HG03159 (cell line): ENCODE data around the gene HACD4.
"Not testable (repeated sequence)": the region's sequence is repeated elsewhere in the genome, so short reads cannot be mapped to it uniquely, and the experiment has no call there.

Experiments used
- ATAC-seq: cut with Tn5 transposase; IDR thresholded peaks from one replicate; pipeline ENCODE4 v1.9.1; 2021; ENCODE audit warnings: mild to moderate bottlenecking, moderate library complexity; ENCODE audit not compliant: unreplicated experiment

Gene HACD4

DNA sequence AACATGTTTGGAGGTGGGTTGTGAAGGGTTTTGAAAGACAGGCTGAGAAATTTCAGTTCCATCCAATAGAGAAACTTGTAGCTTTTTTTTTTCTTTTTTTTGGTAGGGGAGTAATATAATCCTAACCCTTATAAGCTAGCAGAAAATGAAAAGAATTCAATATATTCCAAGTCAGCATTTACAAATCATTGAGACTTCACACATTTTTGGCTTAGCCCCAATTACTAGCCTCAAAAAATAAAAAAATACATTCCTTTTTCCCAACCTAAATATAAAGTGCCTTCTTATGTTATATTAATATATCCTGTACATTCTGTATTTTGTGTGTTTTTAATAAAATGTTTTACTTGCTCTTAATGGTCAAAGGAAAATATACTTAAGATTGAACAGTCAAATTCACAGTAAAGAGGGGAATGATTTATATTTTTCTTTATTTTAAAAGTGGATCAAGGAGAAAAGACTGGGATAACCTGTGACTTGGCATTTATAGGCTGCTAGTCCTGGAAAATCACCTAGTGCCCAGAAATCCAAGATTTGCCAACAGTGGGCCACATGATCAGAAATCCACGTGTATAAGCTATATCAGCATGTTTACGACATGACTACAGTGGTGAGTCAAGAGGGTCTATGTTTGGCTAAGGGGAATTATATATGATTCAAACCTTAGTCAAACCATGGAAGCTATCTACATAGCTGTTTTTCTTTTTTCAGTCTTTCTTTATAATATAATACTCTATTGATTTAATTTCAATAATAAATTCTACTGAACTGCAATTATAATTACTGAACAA lies 14.5 kb downstream of the HACD4 start:
- no peak for ATAC-seq

GRCh38 chr9:21015995-21016394 lies 15.4 kb downstream of the HACD4 start:
- ATAC-seq, result no peak

DNA sequence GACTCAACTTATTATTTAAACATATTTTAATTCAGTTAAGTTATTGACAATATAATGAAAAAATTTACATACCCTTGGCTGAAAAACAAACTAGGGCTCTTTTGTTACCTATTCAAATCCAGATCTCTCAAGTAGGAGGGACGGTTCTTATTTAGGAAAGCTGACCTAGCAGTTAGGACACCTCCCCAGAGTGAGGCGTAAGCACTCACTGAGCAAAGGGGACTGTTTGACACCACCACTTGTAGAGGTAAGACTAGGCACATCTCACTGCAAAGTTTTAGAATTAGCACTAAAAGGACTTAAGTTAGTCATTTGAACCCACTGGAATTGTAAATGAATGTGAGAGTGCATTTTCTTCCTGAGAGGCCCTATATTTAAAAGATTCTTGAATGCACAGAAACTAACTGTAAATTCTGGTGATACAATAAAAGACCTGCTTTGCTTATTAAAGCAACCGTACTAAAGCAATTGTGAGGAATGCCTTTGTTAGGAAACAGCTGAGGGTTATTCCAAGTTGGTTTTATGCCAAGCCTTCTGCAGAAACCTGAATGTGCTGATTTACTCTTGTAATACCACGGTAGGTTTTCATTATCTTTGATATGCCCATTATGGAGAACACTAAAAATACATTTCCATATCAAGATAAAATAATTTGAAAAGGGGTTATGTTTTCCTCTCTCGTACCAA lies 16.2 kb downstream of the HACD4 start:
- ATAC-seq, result no peak

DNA sequence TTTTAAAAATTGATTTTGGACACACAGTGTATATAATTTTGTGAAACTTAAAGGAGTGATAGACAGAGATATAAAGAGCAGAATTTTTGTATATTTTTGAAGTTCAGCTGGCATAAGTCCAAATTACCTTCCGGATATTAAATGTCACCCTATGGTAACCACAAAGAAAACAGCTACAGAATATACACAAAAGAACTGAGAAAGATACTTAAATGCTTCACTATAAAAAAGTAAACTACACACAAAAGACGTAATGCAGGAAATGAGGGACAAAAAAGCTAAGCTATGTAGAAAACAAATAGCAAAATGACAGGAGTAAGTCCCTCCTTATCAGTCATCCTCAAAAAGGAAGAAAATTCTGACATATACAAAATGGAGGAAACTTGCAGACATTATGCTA lies 29.4 kb downstream of the HACD4 start:
- no peak for ATAC-seq

DNA sequence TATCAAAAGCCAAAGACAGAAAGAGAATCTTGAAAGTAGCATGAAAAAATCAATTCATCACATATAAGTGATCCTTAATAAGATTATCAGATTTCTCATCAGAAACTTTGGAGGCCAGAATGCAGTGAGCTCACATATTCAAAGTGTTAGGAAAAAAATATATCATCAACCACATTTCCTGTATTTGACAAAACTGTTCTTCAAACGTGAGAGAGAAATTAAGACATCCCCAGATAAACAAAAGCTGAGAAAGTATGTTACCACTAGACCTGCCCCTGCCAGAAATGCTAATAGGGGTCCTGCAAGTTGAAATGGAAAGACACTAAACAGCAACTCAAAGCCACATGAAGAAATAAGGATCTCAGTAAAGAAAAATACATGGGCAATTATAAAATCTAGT lies 29.9 kb downstream of the HACD4 start:
- no peak for ATAC-seq

GRCh38 chr9:20997503-20998076 lies 33.9 kb downstream of the HACD4 start:
- peak; percentile 79 for ATAC-seq

GRCh38 chr9:20996809-20997208 lies 34.6 kb downstream of the HACD4 start:
- ATAC-seq, result peak; percentile 56

DNA sequence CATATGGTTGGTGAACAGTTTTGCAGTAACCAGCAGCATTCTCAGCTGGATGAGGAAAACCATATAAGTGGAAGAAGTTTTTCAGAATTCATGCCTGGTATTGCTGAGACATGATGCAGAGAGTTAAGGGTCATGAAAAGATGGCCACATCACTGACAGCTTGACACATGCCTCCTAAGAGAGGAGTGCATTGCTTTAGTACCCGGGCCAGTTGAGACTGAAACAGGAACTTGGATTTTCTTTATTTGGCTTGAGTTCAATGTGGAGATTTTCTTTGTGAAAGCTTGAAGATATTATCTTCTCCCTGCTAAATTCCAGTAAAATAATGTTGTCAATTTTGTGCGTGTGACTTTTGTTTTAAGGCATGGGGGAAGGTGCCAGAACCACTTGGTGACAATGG lies 35.8 kb downstream of the HACD4 start:
- no peak for ATAC-seq

- no peak for ATAC-seq
These were observed 37.0 kb downstream of the HACD4 start for GRCh38 chr9:20994486-20994885.

- no peak for ATAC-seq
These were observed 40.6 kb downstream of the HACD4 start for GRCh38 chr9:20990867-20991266.

DNA sequence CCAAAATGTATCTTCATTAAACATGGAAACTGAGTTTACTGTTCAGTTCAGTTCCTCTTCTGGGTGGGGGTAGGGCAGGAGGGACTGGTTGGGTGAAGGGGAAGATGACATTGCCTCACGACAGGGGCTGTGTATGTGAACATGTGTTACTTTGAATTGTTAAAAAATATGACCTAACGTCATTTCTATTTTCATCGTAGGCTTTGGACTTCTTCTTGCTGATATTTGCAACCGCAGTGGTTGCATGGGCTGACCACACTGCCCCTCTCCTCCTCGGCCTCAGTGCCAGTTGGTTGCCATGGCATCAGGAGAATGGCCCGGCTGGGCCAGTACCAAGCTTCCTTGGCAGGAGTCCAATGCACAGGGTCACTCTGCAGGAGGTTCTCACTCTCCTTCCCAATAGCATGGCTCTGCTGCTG lies 41.5 kb downstream of the HACD4 start:
- no peak for ATAC-seq

GRCh38 chr9:20988671-20989315 lies 42.6 kb downstream of the HACD4 start:
- ATAC-seq, result no peak

- ATAC-seq, result no peak
These were observed 43.4 kb downstream of the HACD4 start for GRCh38 chr9:20988061-20988460.

GRCh38 chr9:20987521-20987920 lies 43.9 kb downstream of the HACD4 start:
- no peak for ATAC-seq

DNA sequence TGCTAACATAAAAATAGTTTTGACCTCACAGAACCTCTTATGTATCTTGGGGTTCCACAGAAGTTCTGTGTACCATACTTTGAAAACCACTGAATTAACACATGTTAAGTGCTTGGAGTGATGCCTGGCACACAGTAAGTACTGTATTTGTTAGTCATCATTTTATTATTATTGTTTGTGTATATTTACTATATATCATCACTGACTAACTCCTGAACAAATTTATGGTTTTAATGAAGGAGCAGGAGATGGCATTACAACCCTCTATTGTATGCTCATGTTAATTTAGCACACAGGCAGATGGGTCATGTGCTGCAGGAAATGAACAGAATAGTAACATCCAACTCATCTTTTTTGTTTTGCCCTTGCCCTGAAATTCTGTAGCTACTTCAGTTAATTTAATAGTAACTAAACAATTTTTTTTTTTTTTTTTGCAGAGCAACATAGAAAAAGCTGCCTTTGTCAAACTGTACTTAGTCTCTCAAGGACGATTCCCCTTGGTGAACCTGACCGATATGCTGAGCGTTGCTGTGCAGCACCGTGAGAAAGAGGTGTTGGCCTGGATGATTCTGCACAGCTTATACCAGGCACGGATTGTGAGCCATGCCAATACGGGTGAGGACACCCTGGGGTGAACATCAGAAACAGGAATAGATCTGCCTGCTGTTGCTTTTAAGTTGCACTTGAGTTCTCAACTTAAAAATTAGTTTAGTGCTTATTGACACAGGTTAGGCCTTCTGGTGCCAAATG lies 45.4 kb downstream of the HACD4 start:
- no peak for ATAC-seq

GRCh38 chr9:20984506-20984905 lies 46.9 kb downstream of the HACD4 start:
- no peak for ATAC-seq

- no peak for ATAC-seq
These were observed 50.0 kb downstream of the HACD4 start for GRCh38 chr9:20981486-20981885.

DNA sequence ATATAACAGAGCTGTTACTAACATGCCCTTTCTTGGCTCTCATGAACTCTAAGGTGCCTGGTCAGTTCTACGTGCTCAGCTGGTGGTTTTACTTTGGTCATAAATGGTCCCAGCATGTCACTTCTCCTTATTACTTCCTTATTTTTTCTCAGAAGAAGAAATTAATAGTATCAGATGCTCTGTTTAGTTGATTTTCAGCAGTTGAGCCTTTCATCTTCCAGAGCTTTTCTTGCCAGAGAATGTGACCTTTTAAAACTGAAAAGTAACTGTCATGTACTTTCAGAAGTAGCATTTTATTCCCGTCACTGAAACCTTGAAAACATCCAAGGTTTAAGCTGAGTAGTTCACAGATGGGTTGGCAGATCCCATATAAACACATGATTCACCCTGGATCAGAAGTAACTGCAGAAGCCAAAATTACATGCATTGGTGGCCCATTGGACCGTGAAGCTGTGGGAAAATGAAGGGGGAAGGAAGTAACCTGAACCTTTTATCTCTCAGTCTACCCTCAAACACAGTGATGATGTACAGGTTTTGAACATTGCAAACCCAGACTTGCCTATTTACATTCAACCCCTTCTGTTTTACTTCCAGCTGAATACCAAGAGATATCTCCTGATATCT lies 50.5 kb downstream of the HACD4 start:
- ATAC-seq, result peak; percentile 79

DNA sequence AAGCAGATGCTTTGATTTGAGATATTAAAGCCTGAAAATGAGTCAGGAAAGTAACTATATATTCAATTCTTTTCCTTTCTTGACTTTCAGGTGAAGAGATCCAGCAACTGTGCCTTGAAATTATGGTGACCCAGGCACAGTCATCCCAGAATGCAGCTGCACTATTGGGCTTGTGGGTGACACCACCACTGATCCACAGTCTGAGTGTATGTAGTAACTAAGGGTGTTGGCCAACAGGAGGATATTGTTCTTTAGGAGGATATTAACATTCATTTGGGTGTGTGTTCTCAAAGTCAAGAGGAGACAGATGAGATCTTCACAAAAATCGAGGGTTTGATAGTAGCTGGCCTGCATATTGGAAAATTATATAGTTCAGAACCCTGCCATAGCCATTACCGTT lies 53.2 kb downstream of the HACD4 start:
- no peak for ATAC-seq

DNA sequence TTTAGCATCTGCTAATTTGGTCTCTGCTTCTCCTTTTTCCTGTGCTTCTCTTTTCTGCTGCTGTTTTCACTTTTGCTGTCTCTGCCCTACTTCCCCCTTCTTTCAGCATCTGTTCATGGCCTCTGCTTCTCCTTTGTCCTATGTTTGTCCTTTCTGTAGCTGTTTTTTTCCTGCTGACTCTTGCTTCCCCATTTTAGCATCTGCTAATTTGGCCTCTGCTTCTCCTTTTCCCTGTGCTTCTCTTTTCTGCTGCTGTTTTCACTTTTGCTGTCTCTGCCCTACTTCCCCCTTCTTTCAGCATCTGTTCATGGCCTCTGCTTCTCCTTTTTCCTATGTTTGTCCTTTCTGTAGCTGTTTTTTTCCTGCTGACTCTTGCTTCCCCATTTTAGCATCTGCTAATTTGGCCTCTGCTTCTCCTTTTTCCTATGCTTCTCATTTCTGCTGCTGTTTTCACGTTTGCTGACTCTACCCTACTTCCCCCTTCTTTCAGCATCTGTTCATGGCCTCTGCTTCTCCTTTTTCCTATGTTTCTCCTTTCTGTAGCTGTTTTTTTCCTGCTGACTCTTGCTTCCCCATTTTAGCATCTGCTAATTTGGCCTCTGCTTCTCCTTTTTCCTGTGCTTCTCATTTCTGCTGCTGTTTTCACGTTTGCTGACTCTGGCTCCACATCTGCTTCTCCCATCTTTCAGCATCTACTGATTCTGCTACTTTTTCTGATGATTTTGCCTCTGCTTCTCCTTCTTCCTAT lies 57.1 kb downstream of the HACD4 start:
- not testable (repeated sequence) for ATAC-seq
